Measurements from ENCODE around the gene IWS1. TPM values are rescaled to one million over a fixed set of nuclear protein-coding genes. Genes with fewer than 3 reads are reported as not detected.
"Not testable (repeated sequence)": the region's sequence is repeated elsewhere in the genome, so short reads cannot be mapped to it uniquely, and the experiment has no call there.

The IWS1 gene
- total RNA-seq, 1 donor from 2014 or later = 43.5 TPM

- DNase-seq (ENCODE audit: low spot score) = no peak
Observed at GRCh38 chr2:127560931-127561280, 34.6 kb upstream of the IWS1 start.

DNA sequence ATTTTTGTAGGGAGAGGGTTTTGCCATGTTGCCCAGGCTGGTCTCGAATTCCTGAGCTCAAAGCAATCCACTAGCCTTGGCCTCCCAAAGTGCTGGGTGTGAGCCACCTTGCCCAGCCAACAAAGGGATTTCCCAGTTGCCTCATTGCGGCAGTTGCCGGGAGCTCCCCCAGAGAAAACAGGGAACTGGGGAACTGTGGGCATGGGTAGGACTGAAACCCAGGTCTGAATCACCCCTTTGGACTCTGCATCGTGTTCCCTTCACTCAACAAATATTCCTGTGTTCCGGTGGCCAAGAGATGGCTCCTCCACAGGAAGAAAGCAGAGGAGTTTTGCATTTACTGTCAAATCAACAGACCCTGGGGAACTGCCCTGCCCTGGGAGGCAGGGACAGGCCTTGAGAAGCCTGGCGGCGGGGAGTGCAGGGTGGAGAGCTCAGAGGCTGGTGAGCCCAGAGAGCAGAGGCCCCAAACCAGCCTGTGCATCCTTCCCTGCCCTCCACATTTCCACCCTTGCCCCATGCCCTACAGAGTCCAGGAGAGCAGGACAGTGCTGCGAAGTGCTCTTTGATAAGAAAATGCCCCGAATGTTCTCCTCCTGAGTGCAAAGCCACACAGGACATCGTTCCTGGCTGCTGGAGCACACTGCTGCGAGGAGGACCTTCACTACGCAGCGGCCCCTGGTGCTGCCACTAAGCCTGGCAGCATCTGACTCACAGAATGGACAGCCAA lies 34.1 kb upstream of the IWS1 start:
- peak; percentile 20 for DNase-seq (ENCODE audit: low spot score)

GRCh38 chr2:127559454-127559853 lies 33.2 kb upstream of the IWS1 start:
- DNase-seq (ENCODE audit: low spot score) = no peak

DNA sequence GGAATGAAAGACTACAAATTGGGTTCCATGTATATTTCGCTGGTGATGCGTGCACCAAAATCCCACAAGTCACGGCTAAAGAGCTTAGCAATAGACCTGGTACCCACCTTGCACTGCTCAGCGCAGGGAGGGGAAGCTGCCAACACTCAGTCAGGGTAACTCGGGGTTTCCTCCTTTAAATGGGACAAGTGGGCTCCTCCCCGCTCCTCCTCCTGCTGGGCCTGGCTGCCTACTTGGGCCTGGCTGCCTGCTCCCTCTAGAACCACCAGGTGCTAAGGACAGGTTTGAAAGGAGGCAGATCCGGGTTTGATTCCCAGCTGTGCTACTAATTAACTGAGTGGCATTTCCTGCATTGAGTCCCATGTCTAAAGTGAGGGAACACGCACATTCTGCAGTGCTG lies 32.6 kb upstream of the IWS1 start:
- DNase-seq (ENCODE audit: low spot score) = peak; percentile 27

GRCh38 chr2:127552846-127553245 lies 26.6 kb upstream of the IWS1 start:
- DNase-seq (ENCODE audit: low spot score) = no peak

DNA sequence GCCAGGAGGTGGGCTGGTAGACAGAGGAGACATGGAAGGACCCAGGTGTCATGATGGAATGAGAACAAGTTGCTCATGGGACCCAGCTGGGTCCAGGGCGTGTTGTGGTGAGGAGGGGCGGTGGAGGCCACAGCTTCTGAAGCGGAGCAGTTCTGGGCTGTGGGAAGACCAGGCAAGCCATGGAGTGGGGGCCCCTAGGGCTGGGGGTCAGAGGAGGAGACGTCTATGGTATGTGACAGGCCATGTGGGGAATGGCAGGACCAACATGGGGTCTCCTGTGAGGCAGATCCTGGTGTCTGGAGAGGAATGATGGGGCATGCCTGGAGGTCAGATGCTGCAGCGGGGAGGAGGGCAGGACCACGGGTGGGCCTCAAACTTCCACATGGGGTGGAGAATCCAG lies 26.0 kb upstream of the IWS1 start:
- no peak for DNase-seq (ENCODE audit: low spot score)

DNA sequence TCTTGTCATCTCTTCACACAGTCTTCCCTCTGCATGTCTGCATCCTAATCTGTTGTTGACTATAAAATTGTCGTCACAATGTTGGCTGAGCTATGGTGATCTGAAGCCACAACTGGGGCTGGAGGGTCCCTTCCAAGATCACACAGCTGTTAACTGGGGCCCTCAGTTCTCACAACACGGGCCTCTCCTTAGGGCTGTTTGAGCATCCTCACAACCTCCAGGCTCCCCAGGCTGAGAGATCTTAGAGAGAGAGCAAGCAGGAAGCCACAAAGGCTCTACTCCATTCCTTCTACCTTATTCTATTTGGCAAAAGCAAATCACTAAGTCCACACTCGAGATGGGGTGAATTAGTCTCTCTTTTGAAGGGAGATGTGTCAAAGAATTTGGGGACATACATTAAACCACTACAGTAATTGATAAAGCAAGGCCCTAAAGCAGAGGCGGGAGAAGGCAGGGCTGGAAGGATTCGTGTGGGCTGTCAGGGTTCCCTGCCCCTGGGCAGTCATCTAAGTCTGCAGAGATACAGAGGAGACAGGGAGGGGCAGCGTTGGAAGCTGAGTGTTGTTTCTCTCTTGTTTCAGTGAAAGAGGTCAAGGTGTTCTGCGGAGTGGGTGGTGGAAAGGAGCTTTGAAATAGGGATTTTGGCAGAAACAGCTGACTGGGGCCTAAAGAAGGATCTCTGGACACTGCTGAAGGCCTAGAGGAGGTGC lies 25.1 kb upstream of the IWS1 start:
- DNase-seq (ENCODE audit: low spot score) = no peak

GRCh38 chr2:127546797-127547196 lies 20.5 kb upstream of the IWS1 start:
- no peak for DNase-seq (ENCODE audit: low spot score)

- peak; percentile 5 for DNase-seq (ENCODE audit: low spot score)
Observed at GRCh38 chr2:127545796-127546195, 19.5 kb upstream of the IWS1 start.

- peak; percentile 24 for DNase-seq (ENCODE audit: low spot score)
Observed at GRCh38 chr2:127545189-127545588, 18.9 kb upstream of the IWS1 start.

- DNase-seq (ENCODE audit: low spot score) = peak; percentile 38
Observed at GRCh38 chr2:127543013-127543501, 16.8 kb upstream of the IWS1 start.

- DNase-seq (ENCODE audit: low spot score) = peak; percentile 12
Observed at GRCh38 chr2:127542231-127542630, 15.9 kb upstream of the IWS1 start.

GRCh38 chr2:127541809-127542208 lies 15.5 kb upstream of the IWS1 start:
- peak; percentile 26 for DNase-seq (ENCODE audit: low spot score)

DNA sequence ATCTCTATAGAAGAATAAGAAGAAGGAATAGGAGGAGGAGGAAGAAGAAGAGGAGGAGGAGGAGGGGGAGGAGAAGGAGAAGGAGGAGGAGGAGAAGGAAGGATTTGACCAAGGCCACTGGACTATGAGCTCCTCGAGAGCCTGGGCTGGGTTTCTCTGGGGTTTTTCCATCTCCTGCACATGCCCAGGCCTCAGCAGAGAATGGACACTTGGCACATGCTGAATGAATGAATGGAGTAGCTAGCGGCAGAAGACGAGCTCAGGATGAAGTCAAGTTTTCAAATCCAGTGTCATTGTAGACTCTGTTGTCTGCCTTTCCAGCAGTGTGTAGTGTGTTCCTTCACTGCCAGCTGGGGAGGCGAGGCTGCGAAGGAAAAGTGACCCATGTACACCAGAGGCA lies 11.4 kb upstream of the IWS1 start:
- peak; percentile 8 for DNase-seq (ENCODE audit: low spot score)

GRCh38 chr2:127536707-127537541 lies 10.6 kb upstream of the IWS1 start:
- peak; percentile 7 for DNase-seq (ENCODE audit: low spot score)

DNA sequence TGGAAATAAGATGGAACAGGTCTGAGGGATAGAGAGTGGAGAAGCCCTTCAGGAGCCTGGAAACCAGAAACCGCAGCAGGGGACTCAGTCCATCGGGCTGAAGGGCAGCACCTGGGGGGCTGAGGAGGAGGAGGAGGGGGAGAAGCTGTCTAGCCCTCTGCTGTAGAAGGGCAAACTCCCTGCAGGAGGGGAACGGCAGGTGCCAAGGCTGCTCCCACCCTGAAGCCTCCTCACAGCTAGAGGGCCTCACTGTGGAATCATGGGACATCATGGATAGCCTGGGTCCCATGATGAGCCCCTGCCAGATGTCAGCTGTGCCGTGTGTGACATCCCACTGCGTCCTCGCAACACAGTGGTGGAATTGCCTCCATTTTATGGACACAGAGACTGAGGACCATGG lies 9.6 kb upstream of the IWS1 start:
- DNase-seq (ENCODE audit: low spot score) = peak; percentile 41

GRCh38 chr2:127535422-127535901 lies 9.2 kb upstream of the IWS1 start, which contains the start of gene MYO7B:
MYO7B (plus strand) TSS chr2:127535683; CDS start chr2:127559723, 24,040 bp downstream.
- no peak for DNase-seq (ENCODE audit: low spot score)

- no peak for DNase-seq (ENCODE audit: low spot score)
Observed at GRCh38 chr2:127532296-127532695, 6.0 kb upstream of the IWS1 start.

DNA sequence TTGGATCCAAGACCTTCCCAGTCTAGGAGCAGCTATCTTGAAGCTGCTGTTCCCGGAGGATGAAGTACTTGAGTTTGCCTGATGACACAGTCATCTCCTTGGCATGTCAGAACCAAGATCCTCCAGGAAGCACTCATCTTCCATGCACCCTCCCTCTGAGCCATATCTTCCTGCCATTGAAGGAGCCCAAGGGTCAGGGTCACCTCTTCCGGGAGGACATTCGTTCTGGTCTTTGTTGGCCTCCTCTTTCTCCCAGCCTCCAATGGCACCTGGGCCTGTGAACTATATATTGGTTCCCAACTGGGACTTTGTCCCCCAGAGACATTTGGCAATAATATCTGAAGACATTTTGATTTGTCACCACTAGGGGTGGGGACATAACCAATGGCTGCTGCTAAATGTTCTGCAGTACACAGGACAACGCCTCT lies 4.9 kb upstream of the IWS1 start:
- no peak for DNase-seq (ENCODE audit: low spot score)

- DNase-seq (ENCODE audit: low spot score) = no peak
Observed at GRCh38 chr2:127530245-127531140, 4.2 kb upstream of the IWS1 start.

GRCh38 chr2:127529416-127529815 lies 3.1 kb upstream of the IWS1 start:
- not testable (repeated sequence) for DNase-seq (ENCODE audit: low spot score)
